SIG-M5 treated with dmso at 0.1 percent for 504 hours (cell line): ENCODE data around the gene HDGFL2.

Experiments used
- DNase-seq: peaks from one replicate; lab custom pipeline; 2025; ENCODE audit not compliant: unreplicated experiment; lab: John Stamatoyannopoulos, UW

The HDGFL2 gene

GRCh38 chr19:4444765-4445741, 27.0 kb upstream of the HDGFL2 start:
- DNase-seq: no peak

- no peak for DNase-seq
These were observed 26.0 kb upstream of the HDGFL2 start for GRCh38 chr19:4445963-4446703.

GRCh38 chr19:4446704-4447200, 25.3 kb upstream of the HDGFL2 start:
- DNase-seq: no peak

GRCh38 chr19:4447327-4448146, 24.6 kb upstream of the HDGFL2 start:
- no peak for DNase-seq

GRCh38 chr19:4448147-4448985, 23.7 kb upstream of the HDGFL2 start:
- no peak for DNase-seq

- no peak for DNase-seq
These were observed 23.0 kb upstream of the HDGFL2 start for GRCh38 chr19:4449022-4449638.

GRCh38 chr19:4449639-4450028, 22.5 kb upstream of the HDGFL2 start:
- DNase-seq: no peak

- no peak for DNase-seq
These were observed 19.7 kb upstream of the HDGFL2 start for GRCh38 chr19:4452230-4452990.

GRCh38 chr19:4453232-4454179, 18.6 kb upstream of the HDGFL2 start:
- no peak for DNase-seq

GRCh38 chr19:4454747-4455718, 17.1 kb upstream of the HDGFL2 start:
- DNase-seq: no peak

GRCh38 chr19:4455719-4456475, 16.2 kb upstream of the HDGFL2 start:
- DNase-seq: no peak

- peak; percentile 31 for DNase-seq
These were observed 15.6 kb upstream of the HDGFL2 start for GRCh38 chr19:4456476-4456842.

GRCh38 chr19:4456843-4457653, 15.0 kb upstream of the HDGFL2 start:
- DNase-seq: no peak

GRCh38 chr19:4457654-4458395, 14.3 kb upstream of the HDGFL2 start, which contains the start of gene UBXN6:
UBXN6 (minus strand) TSS chr19:4457794; CDS start chr19:4457697, 97 bp downstream.
- peak; percentile 95 for DNase-seq
